Left hindlimb (tissue), 1 donor: ENCODE data around the gene B9D2.

Experiments used
- DNase-seq: peaks from one replicate; pipeline ENCODE4 v3.0.0-alpha.2; 2018

Gene B9D2

GRCh38 chr19:41325947-41326706 is 37.8 kb downstream of the B9D2 start:
- peak; percentile 85 for DNase-seq

DNA sequence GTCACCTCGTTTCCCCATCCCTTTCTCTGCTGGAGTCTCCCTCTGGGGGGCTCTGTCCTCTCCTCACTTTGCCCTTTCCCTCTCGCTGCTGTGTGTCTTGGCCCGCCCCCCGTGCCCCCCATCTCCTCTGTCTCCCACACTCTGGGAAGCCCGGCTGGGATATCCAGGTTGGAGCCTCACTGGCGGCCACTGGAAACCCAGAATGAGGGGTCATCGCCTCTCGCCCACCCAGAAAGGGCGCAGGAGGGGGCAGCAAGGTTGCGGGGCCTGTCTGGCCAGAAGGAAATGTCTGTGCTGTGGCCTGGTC is 38.4 kb downstream of the B9D2 start:
- DNase-seq = no peak

DNA sequence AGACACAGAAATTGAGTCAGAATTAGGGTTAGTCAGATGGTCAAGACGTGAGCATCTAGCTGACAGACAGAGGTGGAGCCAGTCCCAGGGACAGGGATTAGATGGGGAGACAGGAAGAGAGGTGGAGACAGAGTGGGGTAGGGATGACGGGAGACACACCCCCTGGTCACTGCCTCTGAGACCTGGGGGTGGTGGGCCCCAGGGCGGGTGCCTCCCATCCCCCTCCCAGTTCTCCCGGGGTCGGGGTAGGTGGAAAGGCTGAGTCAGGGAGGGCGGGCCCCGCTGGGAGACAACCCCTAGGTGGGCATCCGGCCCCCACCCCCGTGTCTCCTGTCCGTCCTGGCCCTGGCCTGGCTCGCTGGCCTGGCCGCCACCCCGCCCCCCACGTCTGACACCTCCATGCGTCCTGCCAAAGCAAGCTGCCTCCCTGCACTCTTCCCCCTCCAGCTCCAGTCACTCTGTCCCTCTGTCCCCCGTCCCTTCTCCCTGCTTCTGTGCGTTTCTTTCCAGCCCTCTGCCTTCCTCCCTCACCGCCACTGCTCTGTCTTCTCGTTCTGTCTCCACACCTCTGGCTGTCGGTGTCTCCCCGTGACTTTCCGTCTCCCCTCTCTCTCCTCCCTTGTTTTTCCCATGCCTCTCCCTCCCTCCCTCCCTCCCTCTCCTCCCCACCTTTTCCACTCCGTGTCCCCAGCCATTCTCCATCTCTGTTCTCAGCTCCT is 38.9 kb downstream of the B9D2 start:
- DNase-seq = peak; percentile 72

GRCh38 chr19:41324231-41324702 is 39.7 kb downstream of the B9D2 start:
- no peak for DNase-seq

DNA sequence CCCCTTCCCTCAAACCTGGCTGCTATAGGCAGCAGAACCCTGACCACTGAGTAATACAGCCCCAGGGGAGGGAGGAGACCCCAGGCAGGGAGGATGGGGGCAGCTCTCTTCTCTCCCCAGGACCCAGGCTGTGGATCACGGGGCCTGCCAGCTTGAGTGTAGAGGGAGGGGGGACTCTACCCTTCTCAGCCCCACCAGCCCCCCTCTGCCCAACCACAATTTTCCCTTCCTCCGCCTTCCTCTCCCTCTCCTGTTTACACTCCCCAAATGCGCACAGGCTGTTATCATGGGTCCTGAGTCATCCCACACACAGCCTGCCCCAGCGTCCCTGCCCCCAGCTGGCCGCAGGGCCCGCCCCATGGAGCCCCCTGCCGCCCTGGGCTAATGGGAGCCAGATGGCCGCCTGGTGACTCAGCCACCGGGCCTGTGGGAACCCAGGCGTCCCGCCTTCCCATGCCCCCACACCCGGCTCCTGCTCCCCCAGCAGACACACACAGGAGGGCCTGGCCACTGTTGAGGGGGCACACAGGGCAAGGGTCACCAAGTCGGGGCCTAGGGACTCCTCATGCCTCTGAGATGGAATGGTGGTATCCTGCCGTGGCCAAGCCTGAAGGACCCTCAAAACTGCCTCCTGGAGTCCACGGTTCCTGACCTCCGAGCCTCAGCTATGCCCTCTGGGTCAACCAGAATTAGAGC is 40.4 kb downstream of the B9D2 start:
- DNase-seq = peak; percentile 77

- DNase-seq = no peak
These were observed 40.9 kb downstream of the B9D2 start for GRCh38 chr19:41323023-41323422.

DNA sequence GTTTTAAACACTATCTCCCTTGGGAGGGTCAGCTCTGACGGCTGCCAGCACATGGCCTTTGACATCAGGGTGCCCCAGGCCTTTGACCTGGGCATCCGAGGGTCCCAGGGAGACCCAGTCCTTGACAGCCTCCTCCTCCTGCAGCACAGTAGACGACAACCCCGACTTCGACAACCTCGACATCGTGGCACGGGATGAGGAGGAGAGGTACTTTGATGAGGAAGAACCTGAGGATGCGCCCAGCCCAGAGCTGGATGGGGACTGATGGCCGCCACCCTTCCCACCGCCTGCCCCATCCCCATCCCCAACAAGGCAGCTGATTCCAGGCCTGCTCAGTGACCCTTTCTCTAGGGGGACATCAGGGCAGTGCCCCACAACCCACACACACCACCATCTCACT is 41.5 kb downstream of the B9D2 start:
- no peak for DNase-seq

GRCh38 chr19:41321600-41322270 is 42.2 kb downstream of the B9D2 start:
- no peak for DNase-seq

DNA sequence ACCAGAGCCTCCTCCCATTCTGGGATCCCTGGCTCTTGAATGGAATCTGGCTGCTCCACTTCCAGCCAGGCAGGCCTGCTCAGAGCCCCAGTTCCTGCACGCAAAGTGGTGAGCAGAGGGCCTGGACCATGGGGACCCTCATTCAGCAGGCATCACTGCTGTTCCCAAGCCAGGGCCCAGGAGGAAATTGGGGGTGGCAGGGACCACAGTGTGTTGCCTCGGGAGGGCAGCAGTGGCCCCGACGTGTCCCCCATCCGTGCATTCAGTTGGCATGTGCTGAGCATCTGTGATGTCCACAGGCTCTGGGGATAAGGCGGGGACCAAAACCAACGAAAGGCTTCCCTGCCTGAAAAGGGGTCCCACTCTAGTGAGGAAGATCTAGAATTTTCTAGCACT is 42.7 kb downstream of the B9D2 start:
- DNase-seq = no peak

DNA sequence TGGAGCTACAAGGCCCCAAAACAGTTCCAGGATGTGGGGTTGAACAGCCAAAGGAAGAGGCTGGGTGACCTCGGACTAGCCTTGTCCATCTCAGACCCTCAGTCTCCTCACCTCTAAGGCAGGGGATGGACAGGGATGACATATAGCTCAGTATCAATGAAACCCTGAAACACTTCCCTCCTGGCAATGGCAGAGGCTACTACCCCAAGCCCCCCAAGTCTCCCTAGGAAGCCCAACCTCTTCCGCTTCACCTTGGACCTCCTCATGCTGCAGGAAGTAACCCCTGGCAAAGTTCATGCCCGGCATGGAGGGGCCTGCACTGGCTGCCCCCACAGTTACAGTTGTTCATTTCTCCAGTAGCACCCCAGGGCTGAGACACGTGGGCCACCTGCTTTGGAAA is 43.4 kb downstream of the B9D2 start:
- no peak for DNase-seq

DNA sequence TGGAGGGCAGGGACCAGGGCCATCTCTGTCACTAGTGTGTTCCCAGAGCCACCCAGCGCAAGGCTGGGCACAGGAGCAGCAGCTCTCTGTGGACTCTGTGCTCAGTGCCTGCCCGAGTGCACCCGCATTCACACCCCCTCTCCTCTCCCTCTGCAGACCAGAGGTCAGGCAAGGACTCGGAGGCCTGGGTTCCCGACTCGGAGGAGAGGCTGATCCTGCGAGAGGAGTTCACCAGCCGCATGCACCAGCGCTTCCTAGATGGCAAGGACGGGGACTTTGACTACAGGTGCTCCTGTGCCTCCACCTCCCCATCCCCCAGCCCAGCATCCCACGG is 43.8 kb downstream of the B9D2 start:
- DNase-seq = no peak

DNA sequence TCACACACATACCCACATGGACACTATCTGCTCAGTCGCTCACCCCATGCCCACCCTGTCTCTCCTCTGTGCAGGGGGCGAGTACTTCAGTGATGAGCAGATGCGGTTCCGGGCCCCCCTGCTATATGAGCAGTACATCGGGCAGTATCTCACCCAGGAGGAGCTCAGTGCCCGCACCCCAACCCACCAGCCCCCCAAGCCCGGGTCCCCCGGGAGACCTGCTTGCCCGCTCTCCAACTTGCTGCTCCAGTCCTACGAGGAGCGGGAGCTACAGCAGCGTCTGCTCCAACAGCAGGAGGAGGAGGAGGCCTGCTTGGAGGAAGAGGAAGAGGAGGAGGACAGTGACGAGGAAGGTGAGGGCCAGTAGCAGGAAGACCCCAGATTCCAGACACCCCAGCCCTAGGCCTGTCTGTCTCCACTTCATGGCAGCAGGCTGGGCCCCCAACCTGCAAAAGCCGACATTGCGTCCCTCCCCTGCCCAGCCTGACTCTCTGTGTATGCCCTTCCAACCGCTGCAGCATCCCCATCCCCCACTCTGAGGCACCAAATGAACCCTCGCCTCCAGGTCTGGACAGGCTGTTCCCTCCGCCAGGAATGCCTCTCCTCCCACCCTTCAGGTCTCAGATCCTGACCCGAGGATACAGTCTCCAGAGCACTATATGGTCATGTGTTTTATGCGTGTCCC is 44.3 kb downstream of the B9D2 start:
- DNase-seq = no peak

GRCh38 chr19:41318696-41319499 is 45.1 kb downstream of the B9D2 start:
- no peak for DNase-seq

DNA sequence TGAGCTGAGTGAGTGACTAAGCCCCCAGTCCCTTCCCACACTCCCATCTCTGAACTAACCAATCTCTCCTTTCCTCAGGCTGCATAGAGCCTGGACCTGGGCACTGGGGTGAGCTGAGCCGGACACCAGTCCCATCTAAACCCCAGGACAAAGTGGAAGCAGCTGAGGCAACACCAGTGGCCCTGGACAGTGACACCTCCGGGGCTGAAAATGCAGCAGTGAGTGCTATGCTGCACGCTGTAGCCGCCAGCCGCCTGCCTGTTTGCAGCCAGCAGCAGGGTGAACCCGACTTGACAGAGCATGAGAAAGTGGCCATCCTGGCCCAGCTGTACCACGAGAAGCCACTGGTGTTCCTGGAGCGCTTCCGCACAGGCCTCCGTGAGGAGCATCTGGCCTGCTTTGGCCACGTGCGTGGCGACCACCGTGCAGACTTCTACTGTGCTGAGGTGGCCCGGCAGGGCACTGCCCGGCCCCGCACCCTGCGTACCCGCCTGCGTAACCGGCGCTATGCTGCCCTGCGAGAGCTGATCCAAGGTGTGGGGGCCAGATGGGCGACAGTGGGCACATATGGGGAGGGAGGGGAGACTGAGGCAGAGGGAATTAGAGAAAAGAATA is 47.5 kb downstream of the B9D2 start:
- DNase-seq = no peak

GRCh38 chr19:41311613-41312012 is 52.3 kb downstream of the B9D2 start:
- DNase-seq = no peak

DNA sequence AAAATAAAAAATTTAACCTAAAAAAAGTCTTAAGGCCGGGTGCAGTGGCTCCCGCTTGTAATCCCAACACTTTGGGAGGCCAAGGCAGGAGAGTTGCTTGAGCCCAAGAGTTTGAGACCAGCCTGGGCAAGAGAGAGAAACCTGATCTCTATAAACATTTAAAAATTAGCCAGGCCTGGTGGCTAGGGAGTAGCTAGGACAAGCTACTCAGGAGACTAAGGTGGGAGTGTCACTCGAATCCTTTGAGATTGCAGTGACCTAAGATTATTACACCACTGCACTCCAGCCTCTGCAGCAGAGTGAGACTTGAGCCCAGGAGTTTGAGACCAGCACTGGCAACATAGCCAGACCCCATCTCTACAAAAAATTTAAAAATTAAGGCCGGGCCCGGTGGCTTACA is 52.9 kb downstream of the B9D2 start:
- no peak for DNase-seq

DNA sequence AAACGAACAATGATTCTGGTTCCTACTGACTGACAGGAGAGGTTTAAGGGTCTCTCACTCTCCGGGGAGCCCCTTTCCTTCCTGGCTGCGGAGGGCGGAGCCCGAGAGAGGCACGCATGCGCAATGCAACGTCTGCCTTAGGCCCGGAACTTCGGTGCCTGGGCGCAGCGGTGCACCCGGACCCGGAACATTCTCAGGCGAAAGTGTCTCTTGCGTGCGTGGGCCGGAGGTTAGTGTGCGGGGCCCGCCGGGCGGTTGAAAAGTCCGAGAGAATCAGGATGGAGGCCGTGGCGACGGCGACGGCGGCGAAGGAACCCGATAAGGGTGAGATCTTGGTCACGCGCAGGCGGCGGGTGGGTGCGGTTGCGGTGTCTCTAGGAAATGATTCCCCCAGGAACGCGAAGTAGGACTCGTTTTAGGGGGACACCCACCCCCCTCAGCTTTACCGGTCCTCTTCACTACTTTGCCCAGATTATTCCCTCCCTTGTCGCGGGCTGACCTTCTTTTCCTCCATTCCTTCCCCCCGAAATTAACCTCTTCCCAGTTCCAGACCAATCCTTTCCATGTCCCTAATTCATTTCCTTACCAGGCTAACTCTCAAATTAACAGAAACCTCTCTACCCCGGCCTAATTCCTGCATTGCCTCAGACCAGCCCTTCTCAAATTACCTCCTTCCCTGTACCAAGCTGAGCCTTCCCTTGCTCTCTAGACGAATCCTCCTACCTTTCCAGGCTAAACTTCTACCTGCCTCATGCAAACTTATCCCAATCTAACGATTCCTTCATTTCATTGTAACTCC is 53.7 kb downstream of the B9D2 start, which contains the start of gene CCDC97:
Gene CCDC97, plus strand, starts transcription at position 140 of the 799 bp plus-strand sequence. Its CDS starts 139 bp downstream, at position 279.
- DNase-seq = peak; percentile 92

DNA sequence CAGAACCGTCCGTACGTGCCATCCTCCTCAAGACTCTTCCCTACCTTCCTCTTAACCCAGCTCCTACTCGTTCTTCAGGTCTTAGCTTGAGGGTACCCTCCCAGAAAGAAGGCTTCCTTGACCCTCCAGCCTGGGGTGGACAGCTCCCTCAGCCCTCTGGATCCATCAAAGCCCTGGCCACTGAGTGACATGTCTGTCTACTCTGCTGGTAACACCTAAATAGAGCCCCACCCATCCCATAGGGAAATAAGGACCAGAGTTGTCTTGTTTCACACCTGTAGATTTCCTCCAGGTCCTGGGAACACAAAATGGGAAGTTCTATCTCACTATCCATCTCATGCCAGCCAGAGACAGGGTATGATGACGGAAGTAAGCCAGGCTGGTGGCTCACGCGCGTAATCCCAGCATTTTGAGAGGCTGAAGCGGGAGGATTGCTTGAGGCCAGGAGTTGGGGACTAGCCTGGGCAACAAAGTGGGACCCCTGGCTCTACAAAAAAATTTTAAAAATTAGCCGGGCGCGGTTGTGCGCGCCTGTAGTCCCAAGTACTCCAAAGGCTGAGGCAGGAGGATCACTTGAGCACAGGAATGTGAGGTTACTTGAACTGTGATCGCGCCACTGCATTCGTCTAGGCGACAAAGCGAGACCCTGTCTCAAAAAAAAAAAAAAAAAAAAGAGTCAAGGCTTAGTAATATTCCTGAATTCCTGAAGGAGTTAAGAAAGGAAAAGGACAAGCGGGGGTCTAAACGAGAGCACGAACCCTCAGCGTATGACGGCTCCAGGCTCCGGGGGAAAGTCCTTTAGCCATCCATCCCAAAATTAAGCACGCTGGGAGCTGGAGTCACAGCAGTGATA is 54.5 kb downstream of the B9D2 start:
- no peak for DNase-seq

DNA sequence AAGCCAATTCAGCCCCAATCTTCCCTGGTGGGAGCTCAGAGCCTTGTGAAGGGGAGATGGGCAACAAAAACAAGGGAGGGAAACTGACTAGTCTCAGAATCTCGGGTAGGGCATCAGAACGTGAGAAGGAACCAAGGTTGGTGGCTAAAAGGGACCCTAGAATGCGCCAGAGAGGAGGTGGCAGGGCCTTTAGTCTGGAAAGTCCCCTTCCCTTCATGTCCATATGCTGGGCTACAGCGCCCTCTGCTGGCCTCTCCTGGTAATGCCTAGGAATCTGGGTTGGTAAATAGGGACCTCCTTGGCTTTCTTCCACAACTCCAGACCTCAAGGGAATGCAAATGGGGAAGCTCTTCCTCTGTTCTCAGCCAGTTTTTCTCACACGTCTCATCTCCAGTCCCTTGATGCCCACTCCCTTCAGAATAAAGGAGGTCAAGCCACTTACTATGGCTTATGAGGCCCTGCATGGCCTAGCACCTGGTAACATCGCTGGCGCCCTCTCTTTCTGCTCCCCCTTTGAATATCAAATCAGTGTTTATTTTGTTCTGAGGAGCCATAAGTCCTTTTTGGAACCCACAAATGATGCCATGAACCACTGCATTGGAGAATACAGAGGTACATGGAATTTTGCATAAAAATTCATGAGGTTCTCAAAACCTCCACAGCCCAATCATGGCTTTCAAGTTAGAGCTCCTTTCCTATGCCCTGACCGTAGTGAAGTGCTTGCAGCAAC is 55.3 kb downstream of the B9D2 start:
- DNase-seq = peak; percentile 90
